GM19455 (cell line): ENCODE data around the gene NEU1.
"Not testable (repeated sequence)": the region's sequence is repeated elsewhere in the genome, so short reads cannot be mapped to it uniquely, and the experiment has no call there.

Experiments used
- ATAC-seq: cut with Tn5 transposase; IDR thresholded peaks from one replicate; pipeline ENCODE4 v1.9.1; 2021; ENCODE audit not compliant: unreplicated experiment

NEU1 gene

DNA sequence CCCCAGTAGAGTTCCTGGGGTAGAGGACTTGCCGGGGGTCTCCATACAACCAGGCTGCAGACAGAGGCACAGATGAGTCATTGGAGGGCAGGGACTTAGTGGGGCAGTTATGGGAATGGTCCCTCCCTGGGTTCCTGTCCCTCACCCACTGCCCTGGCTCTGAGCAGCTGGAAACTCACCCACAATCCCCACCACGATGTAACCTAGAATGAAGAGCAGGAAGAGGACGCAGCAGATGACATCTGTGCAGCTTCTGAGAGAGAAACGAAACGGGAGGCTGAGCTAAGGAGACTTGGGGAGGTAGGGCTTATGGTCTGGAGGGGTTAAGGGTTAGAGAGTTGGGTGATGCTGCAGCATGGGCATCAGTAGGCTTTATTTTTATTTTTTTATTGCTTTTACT is 13.3 kb upstream of the NEU1 start:
- no peak for ATAC-seq

DNA sequence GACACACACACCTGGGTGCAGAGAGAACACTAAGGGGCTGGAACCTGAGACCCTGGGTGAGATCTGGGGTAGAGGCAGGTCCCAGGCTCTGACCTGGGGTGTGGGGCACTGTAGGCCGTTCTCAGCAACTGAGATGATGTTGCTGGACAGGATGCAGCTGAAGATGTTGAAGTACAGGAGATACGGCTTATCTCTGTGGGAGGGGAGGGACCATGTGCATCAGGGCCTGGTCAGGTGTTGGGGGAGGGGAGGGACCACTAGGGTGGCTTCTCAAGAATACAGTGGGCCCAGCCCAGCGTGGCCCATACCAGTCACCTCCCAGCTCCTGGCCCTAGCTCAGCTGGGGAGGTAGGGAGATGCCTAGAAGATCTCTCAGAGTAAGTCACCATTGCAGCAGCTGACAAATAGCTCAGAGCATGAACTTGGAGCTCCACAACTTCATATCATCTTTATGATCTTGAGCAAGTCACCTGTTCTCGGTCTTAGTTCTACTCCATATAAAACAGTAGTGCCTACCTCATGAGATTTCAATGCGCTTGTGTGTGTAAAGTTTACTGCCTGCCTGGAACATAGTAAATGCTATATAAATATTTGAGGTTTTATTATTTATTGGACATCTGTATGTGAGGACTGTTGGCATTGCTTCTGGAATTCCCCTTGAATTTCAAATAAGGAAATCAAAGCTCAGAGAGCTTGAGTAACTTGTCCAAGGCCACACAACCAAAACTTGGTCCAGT is 12.4 kb upstream of the NEU1 start:
- no peak for ATAC-seq

DNA sequence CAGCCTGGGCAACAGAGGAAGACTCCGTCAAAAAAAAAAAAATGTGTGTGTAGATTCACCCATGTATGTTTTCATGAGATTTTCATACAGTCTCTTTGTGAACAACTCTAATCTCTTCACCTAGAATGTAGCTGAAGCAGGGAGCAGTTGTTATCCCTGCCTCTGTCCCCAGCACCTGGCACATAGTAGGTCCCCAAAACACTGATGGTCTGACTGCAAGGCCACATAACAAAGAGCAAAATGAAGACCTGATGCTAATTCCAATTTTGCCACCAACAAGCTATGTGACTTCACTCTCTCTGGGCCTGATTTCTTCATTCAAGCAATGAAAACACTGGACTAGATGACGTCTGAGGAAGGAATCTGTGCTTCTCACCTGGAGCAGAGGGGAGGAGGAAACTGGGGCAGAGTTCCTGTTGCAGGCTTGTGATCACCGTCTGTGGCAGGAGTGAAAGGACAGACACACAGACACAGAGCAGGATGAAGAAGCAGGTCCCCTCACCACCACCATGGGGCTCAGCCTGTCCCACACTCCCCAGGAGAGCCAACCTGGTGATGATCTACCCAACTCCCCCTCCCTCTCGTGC is 11.6 kb upstream of the NEU1 start:
- ATAC-seq: no peak

DNA sequence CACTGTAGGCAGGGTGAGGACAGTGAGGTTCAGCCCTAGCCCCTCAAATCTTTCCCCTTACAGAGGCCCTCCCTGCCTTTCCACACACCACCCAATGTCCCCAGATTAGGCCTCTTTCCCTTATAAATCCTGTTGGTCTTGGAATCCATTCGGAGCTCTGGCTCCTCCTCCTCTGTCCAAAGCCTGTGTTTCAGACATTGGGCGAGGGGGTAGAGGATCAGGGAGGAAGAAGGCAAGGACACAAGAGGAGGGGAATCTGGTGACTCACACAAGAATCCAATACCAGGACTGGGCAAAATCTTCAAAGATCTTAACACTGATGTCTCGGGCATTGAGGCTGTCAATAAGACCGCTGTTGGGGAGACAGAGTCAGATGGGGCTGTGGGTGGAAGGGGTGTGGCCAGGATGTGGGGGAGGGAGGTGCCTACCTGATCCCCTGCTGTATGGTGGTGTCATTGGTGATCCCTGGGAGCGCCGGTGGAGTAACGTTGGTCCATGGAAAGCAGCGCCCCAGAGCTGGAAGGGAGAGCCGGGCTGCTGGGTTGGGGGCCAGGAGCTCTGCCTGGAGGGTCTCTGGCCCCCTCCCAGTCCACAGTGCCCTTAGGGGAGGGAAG is 8.5 kb upstream of the NEU1 start:
- no peak for ATAC-seq

DNA sequence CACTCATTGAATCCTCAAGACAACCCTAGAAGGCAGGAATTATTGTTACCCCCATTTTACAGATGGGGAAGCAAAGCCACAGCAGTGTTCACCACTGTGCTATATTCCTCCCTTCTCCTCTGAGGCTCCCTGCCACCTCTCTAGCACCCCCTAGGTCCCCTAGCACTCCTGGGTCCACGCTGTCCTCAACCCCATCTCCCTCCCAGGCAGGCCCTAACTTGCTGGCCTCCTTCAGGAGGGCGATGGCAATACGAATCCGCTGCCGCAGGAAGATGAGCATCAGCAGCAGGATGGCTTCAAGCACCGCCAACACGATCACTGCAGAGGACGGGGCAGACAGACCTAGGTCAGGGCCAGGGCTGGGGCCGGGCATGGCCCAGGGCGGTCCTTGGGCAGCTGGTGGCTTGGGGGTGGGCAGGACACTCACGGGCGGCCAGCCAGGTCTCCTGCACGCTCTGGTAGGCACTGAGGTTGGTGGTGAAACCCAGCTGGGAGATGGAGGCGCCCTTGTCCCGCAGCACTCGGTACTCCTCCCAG is 7.8 kb upstream of the NEU1 start:
- ATAC-seq: no peak

DNA sequence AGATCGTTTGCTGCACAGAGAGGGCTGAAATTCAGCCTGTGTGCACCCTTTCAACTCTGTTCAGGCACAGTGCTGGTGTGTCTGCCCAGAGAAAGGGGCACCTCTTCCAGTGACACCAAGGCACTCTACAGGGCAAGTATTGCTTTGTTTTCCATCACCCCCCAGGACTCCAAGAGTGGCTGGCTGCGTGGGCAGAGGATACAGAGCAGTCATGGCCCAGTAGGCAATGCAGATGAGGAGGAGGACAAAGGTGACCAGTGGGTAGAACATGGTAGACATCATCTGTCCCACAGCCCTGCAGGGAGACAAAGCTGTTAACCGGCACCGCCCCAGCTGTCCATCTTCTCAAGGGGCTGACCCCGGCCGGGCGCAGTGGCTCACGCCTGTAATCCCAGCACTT is 6.7 kb upstream of the NEU1 start:
- no peak for ATAC-seq

DNA sequence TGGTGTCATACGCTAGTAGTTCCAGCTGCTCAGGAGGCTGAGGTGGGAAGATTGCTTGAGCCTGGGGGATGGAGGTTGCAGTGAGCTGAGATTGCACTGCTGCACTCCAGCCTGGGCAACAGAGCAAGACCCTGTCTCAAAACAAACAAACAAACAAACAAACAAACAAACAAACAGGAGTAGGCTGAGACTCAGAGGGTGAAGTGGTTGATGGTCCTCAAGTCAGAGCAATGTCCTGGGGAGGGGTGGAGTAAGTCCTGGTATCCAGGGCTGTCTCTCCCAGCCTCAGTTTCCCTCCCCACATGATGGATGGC is 6.0 kb upstream of the NEU1 start:
- ATAC-seq: not testable (repeated sequence)

DNA sequence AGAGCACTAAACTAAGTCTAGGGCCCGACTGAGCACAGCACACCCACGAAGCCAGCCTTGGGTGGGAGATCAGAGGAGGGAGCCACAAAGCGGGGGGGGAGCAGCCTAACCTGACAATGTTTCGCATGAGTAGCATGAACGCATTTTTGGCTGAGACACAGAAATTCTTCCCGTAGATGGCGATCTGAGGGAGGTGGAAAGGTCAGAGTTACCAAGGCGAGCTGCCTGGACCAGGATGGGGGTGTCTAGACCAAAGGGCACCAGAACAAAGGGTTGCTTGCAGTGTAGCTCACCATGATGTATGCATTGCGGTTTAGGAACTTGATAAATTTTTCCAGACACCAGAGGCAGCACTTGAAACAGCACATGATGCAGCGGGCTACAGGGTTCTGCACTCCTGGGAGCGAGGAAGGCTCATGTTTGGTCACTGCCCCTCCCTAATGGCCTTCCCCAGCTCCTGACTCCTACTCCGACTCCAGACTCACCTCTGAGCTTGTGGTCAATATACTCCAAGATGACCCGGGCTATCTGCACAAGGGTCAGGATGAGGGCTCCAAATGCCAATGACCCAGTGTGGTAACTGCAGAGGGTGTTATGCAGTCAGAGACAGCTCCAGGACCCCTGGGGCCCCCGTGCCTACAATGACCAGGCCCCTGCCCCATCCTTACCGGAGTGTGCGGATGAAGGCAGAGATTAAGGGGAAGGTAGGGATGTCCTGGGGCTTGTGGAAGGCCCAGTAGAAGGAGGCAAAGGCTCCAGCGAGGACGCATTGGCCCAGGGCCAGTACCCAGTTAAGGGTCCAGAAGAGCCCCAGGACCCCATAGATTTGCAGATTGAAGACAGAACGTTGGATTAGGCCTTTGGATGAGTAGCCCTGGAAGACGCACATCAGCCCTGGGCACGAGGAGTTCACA is 2.8 kb upstream of the NEU1 start:
- ATAC-seq: no peak

DNA sequence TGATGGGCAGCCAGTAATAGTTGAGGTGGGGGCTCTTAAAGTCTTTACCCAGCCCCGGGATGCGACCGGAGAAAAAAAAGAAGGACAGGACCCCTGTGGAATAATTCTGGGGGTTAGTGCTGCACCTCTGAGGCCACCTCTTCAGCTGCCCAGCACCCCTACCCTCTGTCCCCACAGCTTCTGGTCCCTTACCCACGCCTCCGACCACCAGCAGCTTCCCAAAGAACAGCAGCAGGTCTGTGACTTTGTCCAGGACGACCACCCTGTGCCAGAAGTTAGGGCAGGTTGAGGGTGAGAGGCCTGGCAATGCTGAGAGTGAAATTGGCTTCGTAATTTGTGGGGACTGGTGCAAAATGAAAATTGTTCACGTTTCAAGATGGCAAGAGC is 2.2 kb upstream of the NEU1 start:
- ATAC-seq: no peak

DNA sequence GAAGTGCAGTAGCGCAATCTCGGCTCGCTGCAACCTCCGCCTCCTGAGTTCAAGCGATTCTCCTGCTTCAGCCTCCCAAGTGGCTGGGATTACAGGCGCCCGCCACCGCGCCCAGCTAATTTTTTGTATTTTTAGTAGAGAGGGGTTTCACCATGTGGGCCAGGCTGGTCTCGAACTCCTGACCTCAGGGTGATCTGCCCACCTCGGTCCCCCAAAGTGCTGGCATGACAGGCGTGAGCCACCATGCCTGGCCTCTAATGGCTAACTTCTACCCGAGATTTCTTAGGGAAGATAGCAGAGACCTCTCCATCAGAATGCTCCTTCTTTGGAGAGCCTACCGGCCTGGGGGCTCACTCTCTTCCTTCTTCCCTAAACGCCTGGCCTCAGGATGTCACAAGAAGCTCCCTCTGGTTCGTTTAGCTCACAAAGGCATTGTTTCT is 1.5 kb upstream of the NEU1 start:
- not testable (repeated sequence) for ATAC-seq

DNA sequence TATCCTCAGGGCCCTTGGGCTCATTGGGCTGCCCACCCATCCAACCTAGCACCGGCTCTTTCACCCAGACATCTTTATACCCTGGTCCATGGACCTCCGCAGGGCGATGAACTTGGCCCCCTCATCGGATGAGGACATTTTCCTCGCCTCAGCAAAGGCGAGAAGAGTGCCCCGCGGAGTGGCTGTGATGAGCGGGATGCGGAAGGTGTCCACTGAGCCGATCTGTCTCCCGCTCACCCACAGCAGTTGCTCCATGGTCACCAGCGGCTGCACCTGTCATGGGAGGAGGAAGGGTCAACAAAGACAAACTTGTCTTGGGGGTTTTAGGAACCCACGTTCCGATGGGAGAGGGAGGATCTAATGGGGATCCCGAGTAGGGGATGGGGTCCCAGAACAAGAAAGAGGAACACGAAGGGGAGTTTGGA is 690 bp downstream of the NEU1 start:
- no peak for ATAC-seq

DNA sequence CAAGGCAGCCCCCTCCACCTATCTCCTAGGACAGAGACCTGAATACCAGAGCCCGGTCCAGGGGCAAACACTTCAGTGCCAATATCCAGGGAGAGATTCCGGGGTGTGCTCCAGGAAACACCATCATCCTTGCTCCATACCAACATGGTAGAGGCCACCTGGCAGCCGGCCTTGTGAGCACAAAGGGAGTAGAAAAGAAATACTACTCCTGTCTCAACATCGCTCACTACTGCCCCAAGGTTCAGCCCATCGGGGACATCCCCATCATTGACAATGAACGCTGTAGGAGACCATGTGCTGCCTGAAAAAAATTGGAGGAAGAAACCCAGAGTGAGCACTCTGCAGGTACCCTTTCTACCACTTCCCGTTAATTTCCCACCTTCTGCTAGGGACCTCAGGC is 1.5 kb downstream of the NEU1 start:
- no peak for ATAC-seq

DNA sequence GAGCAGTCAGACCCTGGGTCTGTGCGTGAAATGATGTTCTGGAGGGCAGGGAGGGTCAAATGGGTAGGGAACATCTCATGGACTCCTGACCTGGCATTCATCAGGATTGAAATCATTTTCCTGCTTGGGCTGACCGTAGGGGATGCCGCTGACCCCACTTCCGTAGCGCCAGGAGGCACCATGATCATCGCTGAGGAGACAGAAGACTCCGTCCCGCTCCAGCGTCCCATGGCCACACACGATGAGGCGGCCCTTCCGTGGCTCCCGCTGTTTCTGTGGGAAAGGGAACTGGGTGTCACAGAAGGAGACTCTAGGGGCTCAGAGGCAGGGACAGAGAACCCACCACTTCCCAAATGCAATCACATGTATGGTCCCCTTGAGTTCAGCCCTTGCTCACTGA is 2.3 kb downstream of the NEU1 start:
- no peak for ATAC-seq

DNA sequence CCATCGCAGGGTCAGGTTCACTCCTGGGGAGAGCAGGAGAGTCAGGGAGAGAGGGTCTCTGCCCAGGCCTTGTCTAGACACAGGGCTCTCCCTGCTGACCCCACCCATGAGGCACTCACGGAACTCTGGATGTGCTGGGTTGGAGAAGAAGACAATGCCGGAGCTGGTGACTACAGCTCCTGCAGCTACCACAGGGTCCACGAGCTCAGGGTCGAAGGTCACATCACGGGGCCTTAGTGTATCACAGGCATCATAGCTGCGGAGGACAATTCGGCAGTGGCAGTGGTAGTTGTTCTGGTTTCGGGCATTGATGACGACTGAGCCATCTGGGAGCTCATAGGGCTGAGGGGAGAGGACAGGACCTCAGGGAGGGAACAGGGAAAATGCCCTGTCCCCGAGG is 2.7 kb downstream of the NEU1 start:
- ATAC-seq: no peak

DNA sequence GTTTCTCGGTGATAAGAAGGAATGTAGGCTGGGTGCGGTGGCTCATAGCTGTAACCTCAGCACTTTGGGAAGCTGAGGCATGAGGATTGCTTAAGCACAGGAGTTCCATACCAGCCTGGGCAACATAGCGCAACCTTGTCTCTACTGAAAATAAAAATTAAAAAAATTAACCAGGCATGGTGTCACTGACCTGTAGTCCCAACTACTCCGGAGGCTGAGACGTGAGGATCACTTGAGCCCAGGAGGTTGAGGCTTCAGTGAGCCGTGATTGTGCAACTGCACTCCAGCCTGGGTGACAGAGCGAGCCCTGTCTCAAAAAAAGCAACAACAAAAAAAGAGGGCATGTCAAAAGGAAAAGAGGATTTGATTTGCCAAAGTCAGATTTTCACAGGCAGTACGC is 3.9 kb downstream of the NEU1 start:
- no peak for ATAC-seq

DNA sequence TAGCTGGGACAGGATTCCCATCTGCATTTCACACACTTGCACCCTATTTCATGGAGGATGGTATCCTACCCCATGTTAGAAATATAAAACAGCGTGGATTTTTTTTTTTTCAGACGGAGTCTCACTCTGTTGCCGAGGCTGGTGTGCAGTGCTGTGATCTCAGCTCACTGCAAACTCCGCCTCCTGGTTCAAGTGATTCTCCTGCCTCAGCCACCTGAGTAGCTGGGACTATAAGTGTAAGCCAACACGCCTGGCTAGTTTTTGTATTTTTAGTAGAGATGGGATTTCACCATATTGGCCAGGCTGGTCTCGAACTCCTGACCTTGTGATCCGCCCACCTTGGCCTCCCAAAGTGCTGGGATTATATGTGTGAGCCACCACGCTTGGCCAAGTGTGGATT is 4.8 kb downstream of the NEU1 start:
- ATAC-seq: not testable (repeated sequence)

DNA sequence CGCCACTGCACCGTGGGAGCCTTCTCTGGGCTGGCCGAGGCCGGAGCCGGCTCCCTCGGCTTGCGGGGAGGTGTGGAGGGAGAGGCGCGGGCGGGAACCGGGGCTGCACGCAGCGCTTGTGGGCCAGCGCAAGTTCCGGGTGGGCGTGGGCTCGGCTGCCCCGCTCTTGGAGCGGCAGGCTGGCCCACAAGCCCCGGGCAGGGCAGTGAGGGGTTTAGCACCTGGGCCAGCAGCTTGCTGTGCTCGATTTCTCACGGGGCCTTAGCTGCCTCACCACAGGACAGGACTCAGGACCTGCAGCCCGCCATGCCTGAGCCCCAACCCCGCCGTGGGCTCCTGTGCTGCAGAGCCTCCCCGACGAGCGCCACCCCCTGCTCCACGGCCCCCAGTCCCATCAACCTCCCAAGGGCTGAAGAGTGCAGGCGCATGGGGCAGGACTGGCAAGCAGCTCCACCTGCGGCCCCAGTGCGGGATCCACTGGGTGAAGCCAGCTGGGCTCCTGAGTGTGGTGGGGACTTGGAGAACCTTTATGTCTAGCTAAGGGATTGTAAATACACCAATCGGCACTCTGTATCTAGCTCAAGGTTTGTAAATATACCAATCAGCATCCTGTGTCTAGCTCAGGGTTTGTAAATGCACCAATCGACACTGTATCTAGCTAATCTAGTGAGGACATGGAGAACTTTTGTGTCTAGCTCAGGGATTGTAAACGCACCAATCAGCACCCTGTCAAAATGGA is 10.5 kb downstream of the NEU1 start:
- ATAC-seq: not testable (repeated sequence)

DNA sequence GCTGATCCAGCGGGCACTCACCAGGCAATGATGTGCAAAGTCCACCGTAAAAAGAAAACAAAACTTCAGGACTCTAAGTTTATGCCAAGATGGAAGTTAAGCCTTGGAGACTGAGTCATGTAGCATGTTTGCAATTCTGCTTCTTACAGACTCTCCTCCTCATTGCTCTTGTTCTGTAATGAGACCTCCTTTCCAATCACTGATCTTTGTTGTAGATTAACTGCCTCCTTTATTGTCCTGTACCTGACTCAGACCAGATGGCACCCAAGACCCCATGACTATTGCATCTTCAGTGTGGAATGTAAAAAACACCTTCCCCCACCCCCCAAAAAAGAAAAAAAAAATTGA is 11.2 kb downstream of the NEU1 start:
- no peak for ATAC-seq

DNA sequence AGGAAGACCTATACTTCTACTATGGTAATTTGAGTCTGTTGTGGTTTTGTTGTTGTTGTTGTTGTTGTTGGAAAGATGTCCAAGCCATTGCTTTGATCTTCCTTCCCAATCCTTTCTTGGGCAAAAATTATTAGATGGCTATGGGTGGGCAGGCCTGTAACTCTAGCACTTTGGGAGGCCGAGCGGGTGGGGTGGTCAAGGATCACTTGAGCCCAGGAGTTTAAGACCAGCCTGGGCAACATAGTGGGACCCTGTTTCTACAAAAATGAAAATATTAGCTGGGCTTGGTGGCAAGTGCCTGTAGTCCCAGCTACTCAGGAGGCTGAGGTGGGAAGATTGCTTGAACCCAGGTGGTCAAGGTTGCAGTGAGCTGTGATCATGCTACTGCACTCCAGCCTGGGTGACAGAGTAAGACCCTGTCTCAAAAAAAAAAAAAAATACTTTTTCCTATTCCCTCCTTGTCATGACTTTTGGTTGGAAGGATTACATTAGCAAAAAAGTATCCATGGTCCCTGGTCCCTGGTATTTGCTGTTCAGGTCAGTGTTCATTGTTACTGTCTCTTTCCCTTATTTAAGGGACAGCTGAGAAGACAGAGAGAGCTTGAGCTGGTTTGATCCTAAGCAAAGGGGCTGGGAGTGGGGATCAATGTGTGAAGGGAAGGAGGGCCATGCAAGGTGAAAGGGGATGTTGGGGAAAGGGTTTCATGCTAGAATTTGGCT is 11.7 kb downstream of the NEU1 start:
- ATAC-seq: no peak

DNA sequence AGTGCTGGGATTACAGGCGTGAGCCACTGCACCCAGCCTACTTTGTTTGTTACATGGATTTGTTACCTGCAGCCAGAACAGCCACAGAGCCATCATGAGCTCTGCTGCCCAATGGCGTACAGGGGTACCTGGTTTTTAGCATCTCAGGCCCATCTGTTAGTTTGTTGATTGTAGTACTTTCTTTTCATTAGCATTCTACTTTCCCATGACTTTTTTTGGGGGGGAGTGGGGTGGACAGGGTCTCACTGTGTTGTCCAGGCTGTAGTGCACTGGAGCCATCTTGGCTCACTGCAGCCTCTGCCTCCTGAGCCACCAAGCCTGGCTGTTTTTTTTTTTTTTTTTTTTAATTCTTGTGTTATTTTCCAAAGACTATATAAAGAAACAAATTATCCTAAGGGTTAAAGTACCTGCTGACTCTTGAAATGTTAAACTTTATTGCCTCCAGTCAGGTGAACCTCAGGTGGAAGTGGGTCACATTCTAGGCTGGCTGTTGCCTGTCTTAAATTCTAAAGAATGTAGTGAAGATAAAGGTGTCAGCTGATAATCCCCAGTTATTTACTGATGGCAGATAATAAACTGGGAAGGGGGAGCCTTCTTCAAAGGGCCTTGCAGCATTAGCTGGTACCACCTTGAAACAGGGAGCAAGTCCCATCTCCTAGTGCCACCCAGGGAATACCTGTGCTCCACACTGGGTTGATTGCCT is 15.2 kb downstream of the NEU1 start:
- ATAC-seq: no peak
